Calu3 (cell line): ENCODE measurements around the gene PRSS48. TPM values are rescaled to one million over a fixed set of nuclear protein-coding genes. Genes with fewer than 3 reads are reported as not detected.
"Not testable (repeated sequence)": the region's sequence is repeated elsewhere in the genome, so short reads cannot be mapped to it uniquely, and the experiment has no call there.

Source experiments
- BruUV-seq: library from RNA; stranded (reverse); fragments of 400-500 nt; replicated peaks from 2 replicates; lab custom pipeline; 2021; lab: Mats Ljungman, UMichigan
- CTCF ChIA-PET: fragments of 300-600 bp; sonication (Branson Sonifier 250); formaldehyde crosslinking; loops from one replicate; lab custom pipeline; 2022; ENCODE audit warnings: antibody characterized with exemption; lab: Charles Lee
- DNase-seq: peaks from one replicate; pipeline ENCODE4 v3.0.0; 2022
- H3K27ac Mint-ChIP-seq: one replicate; pipeline ENCODE4 v1.8.0; 2022; ENCODE audit warnings: mixed read lengths; ENCODE audit not compliant: unreplicated experiment
- H3K27me3 Mint-ChIP-seq: one replicate; pipeline ENCODE4 v1.8.0; 2022; ENCODE audit warnings: mixed read lengths; ENCODE audit not compliant: unreplicated experiment
- H3K36me3 Mint-ChIP-seq: one replicate; pipeline ENCODE4 v1.8.0; 2022; ENCODE audit warnings: mild to moderate bottlenecking, moderate library complexity, mixed read lengths; ENCODE audit not compliant: insufficient read depth, unreplicated experiment
- H3K4me1 Mint-ChIP-seq: one replicate; pipeline ENCODE4 v1.8.0; 2022; ENCODE audit warnings: mild to moderate bottlenecking, low read depth, mixed read lengths; ENCODE audit not compliant: unreplicated experiment
- H3K4me3 Mint-ChIP-seq: one replicate; pipeline ENCODE4 v1.8.0; 2022; ENCODE audit warnings: mild to moderate bottlenecking, low read depth, moderate library complexity, mixed read lengths; ENCODE audit not compliant: unreplicated experiment
- H3K9me3 Mint-ChIP-seq: one replicate; pipeline ENCODE4 v1.8.0; 2022; ENCODE audit warnings: low read depth, mixed read lengths; ENCODE audit not compliant: unreplicated experiment
- CTCF ChIP-seq: fragments of 200-600 bp; IDR thresholded peaks from one replicate; pipeline ENCODE4 v1.8.0; 2022; ENCODE audit warnings: antibody characterized with exemption; ENCODE audit not compliant: unreplicated experiment
- intact Hi-C: fragments of 100-400 bp; cut with micrococcal nuclease; formaldehyde crosslinking; loops from one replicate; pipeline ENCODE4 v1.10.0; 2022; ENCODE audit not compliant: unreplicated experiment
- total RNA-seq: library from RNA; stranded (reverse); gene quantifications from 2 replicates; pipeline ENCODE4 v1.2.3, GENCODE V29; 2022

PRSS48 gene
- total RNA-seq, 1 experiment from 2014 or later: not detected

GRCh38 chr4:151228189-151229119 is 48.5 kb upstream of the PRSS48 start:
- no peaks in the 10 kb centered on the region for H3K9me3 Mint-ChIP-seq
- H3K36me3 Mint-ChIP-seq: peaks cover 4% of the 10 kb centered on the region
- no peak overlapping the region for H3K4me3 Mint-ChIP-seq
- CTCF ChIA-PET: no interaction called here
- no peaks in the 10 kb centered on the region for H3K4me1 Mint-ChIP-seq
- DNase-seq: no peak
- TF ChIP-seq CTCF: no peak
- no TSS peak for BruUV-seq
- intact Hi-C loops: no loop called here
- no peak overlapping the region for H3K27ac Mint-ChIP-seq
- no peaks in the 10 kb centered on the region for H3K27me3 Mint-ChIP-seq

- no TSS peak for BruUV-seq
- Mint-ChIP-seq H3K4me1 (no peaks in the 10 kb centered on the region), H3K27me3 (no peaks in the 10 kb centered on the region), H3K4me3 (no peak overlapping the region), H3K36me3 (no peaks in the 10 kb centered on the region), H3K9me3 (no peaks in the 10 kb centered on the region), H3K27ac (no peak overlapping the region)
- CTCF ChIA-PET: no interaction called here
- intact Hi-C loops: no loop called here
- no peak for TF ChIP-seq CTCF
- no peak for DNase-seq
Observed at GRCh38 chr4:151231915-151232595, 44.9 kb upstream of the PRSS48 start.

GRCh38 chr4:151233600-151233999 is 43.4 kb upstream of the PRSS48 start:
- H3K4me1 Mint-ChIP-seq: no peaks in the 10 kb centered on the region
- intact Hi-C loops: no loop called here
- H3K36me3 Mint-ChIP-seq: no peaks in the 10 kb centered on the region
- no peak for DNase-seq
- CTCF ChIA-PET: no interaction called here
- H3K4me3 Mint-ChIP-seq: no peak overlapping the region
- H3K27ac Mint-ChIP-seq: no peak overlapping the region
- H3K27me3 Mint-ChIP-seq: no peaks in the 10 kb centered on the region
- BruUV-seq: no TSS peak
- no peaks in the 10 kb centered on the region for H3K9me3 Mint-ChIP-seq
- TF ChIP-seq CTCF: no peak

GRCh38 chr4:151235373-151235772 is 41.6 kb upstream of the PRSS48 start:
- not testable (repeated sequence) for BruUV-seq

More at GRCh38 chr4:151235373-151235772, 41.6 kb upstream of the PRSS48 start:
- H3K4me3 Mint-ChIP-seq, H3K9me3 Mint-ChIP-seq, intact Hi-C loops, H3K27ac Mint-ChIP-seq, H3K36me3 Mint-ChIP-seq, DNase-seq, H3K27me3 Mint-ChIP-seq, H3K4me1 Mint-ChIP-seq, CTCF ChIA-PET: not testable (repeated sequence)
